GM21529 (cell line): ENCODE measurements around the gene GNB2.
"Not testable (repeated sequence)": the region's sequence is repeated elsewhere in the genome, so short reads cannot be mapped to it uniquely, and the experiment has no call there.

ENCODE experiments used
- ATAC-seq: cut with Tn5 transposase; IDR thresholded peaks from one replicate; pipeline ENCODE4 v1.9.1; 2021; ENCODE audit not compliant: unreplicated experiment

GNB2 gene

DNA sequence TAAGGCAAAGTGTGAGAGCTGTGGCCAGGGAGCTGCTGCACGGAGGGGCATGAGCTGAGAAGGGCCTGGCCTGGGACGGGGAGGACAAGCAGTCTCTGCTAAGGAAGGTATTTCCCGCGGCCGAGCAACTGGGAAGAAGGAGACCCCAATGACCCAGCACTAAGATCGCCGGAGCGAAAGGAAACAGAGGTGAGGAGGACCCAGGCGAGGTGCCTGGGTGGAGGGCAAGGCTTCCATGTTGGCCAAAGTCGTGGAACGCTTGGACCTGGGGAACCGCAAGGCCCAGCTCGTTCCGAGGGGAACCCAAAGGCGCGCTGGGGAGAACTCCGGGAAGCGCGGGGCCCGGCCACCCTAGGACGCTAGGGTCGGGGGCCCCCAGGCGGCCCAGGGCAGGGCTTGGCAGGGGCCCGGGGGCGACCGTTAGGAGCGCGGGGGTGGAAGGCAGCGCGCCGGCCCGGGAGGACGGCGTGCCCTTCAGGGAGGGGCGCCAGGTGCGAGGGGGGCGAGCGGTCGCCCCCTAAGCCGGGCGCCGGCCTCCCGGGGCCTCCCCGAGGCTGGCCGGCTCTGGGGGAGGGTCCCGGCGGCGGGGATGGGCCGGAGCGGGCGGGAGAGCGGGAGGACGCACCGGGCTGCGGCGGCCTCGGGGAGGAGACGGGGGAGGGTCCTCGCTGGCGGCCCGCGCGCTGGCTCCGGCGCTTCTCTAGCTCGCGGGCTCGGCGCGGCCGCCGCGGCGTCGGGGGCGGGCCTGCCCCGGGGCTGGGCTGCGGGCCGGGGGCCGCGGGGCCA, 20.0 kb downstream of the GNB2 start:
- ATAC-seq: peak; percentile 25

GRCh38 chr7:100694098-100694745, 20.7 kb downstream of the GNB2 start, which contains the start of gene GIGYF1:
TSS of gene GIGYF1 (minus strand) at chr7:100694250. CDS start at chr7:100688238, 6,012 bp downstream.
- peak; percentile 41 for ATAC-seq

- no peak for ATAC-seq
These were observed 22.6 kb downstream of the GNB2 start for GRCh38 chr7:100696123-100696521.

DNA sequence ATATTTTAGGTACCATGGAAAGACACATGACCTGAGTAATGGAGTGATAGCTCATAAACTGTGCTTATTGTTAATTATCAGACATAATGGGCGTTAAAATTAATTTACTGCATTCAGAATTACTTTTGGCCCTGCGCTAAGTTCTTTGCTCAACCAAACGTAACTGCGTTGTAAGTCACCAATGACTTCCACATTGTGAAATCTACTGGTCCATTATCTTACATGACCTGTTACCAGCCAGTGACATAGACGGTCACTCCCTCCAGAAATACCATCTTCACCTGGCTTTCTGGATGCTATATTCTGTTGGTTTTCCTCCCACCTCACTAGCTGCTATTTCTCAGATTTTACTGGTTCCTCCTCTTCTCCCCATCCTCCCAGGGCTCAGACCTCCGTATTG, 25.5 kb downstream of the GNB2 start:
- no peak for ATAC-seq

GRCh38 chr7:100701089-100701488, 27.5 kb downstream of the GNB2 start:
- ATAC-seq: not testable (repeated sequence)

- ATAC-seq: peak; percentile 68
These were observed 31.8 kb downstream of the GNB2 start for GRCh38 chr7:100705320-100705752.

GRCh38 chr7:100705753-100706671, 32.5 kb downstream of the GNB2 start, which contains the start of gene POP7:
TSS of gene POP7 (plus strand) at chr7:100706121. CDS start at chr7:100706831, 710 bp downstream.
- ATAC-seq: peak; percentile 86

DNA sequence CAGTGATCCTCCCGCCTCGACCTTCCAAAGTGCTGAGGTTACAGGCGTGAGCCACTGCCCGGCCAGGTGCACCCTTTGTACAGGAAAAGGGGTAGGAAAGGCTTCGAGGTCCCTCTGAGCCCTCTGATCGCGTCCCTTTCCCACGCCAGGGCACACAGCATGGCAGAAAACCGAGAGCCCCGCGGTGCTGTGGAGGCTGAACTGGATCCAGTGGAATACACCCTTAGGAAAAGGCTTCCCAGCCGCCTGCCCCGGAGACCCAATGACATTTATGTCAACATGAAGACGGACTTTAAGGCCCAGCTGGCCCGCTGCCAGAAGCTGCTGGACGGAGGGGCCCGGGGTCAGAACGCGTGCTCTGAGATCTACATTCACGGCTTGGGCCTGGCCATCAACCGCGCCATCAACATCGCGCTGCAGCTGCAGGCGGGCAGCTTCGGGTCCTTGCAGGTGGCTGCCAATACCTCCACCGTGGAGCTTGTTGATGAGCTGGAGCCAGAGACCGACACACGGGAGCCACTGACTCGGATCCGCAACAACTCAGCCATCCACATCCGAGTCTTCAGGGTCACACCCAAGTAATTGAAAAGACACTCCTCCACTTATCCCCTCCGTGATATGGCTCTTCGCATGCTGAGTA, 33.3 kb downstream of the GNB2 start:
- no peak for ATAC-seq

DNA sequence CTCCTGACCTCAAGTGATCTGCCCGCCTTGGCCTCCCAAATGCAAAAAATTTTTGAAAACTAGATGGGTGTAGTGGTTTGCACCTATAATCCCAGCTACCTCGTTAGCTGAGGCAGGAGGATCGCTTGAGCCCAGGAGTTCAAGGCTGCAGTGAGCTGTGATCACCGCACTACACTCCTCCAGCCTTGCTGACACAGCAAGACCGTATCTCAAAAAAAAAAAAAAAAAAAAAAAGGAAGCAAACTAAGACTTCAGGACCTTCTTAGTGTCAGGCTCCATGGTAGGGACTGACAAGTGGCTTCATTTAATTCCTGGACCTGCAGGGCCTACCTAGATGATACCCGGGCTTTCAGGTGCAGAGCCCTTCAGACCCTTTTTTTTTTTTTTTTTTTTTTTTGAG, 34.9 kb downstream of the GNB2 start:
- no peak for ATAC-seq

GRCh38 chr7:100710452-100710851, 36.9 kb downstream of the GNB2 start:
- ATAC-seq: no peak

DNA sequence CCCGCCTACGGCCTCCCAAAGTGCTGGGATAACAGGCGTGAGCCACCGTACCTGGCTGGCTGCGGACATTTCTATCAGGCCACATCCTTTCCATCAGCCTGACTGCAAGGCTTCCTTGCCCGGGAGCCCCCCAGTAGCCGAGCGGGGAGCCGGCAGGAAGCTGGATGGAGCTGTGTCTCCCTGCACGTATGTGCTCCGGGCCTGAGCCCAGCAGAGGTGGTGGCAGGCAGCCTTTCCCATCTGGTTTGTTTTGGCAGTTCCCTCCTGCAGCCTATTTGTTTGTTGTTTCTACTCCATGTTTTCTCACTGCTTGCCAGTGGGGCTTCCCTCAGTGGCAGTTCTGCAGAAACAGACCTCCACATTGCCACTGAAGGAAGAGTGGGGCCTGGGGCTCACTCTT, 37.8 kb downstream of the GNB2 start:
- no peak for ATAC-seq

DNA sequence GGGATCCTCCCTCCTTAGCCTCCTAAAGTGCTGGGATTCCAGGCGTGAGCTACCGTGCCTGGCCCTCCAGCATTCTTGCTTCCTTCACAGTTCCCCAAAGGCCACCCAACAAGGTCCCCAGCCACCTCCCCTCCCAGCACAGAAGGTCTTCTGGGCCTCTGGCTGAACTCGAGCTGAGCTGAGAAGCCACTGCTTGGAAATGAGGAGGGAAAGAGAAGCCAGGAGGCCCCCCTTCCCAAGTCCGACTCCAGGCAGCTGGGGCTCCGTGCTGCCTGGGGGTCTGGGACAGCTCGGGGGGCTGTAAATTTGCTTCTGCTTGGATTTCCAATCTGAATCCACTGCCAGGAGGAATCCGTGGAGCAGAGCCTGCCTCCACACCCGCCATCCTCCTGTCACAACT, 41.2 kb downstream of the GNB2 start:
- ATAC-seq: no peak

- ATAC-seq: not testable (repeated sequence)
These were observed 43.5 kb downstream of the GNB2 start for GRCh38 chr7:100717073-100717472.

DNA sequence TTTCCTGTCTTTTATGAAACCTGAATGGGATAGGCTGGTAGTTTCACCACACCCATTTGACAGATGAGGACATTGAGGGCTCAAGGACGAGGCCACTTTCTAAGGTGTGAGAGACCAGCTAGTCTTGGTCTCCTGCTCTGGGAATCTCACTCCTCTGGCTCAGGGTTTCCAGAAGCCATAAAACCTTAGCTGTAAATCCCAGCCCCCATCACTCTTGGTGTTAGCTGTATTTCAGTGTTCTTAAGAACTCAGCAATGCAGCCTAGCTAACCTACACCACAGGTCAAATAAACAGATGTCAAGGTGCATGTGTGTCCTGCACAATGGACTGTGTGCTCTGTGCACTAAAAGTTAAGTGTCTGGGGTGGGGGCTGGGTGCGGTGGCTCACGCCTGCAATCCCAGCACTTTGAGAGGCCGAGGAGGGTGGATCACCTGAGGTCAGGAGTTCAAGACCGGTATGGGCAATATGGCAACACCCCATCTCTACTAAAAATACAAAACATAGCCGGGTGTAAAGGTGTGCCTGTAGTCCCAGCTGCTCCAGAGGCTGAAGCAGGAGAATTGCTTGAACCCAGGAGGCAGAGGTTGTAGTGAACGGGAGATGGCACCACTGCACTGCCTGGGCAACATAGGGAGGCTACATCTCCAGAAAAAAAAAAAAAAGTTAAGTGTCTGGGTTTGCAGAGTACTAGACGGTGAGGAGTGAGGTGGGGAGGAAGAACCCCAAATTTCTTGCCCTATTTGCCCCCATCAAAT, 46.2 kb downstream of the GNB2 start:
- ATAC-seq: no peak

DNA sequence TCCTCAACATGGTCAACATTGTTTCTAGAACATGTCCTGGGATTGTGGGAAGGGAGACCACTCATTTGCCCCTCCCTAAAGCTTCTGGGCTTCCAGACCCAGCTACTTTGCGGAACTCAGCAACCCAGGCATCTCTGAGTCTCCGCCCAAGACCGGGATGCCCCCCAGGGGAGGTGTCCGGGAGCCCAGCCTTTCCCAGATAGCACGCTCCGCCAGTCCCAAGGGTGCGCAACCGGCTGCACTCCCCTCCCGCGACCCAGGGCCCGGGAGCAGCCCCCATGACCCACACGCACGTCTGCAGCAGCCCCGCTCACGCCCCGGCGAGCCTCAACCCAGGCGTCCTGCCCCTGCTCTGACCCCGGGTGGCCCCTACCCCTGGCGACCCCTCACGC, 46.7 kb downstream of the GNB2 start, which contains the start of gene EPO:
TSS of gene EPO (plus strand) at position 190 of the 392 bp plus-strand sequence. CDS start 513 bp downstream, outside the sequence.
- ATAC-seq: no peak

GRCh38 chr7:100720671-100721504, 47.3 kb downstream of the GNB2 start:
- no peak for ATAC-seq

DNA sequence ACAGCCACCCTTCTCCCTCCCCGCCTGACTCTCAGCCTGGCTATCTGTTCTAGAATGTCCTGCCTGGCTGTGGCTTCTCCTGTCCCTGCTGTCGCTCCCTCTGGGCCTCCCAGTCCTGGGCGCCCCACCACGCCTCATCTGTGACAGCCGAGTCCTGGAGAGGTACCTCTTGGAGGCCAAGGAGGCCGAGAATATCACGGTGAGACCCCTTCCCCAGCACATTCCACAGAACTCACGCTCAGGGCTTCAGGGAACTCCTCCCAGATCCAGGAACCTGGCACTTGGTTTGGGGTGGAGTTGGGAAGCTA, 47.9 kb downstream of the GNB2 start:
- ATAC-seq: no peak

GRCh38 chr7:100722480-100723212, 49.1 kb downstream of the GNB2 start:
- no peak for ATAC-seq
